Measurements from ENCODE around the gene RRAS2. TPM values are rescaled to one million over a fixed set of nuclear protein-coding genes. Genes with fewer than 3 reads are reported as not detected.

Gene RRAS2
- total RNA-seq, 4 donors from 2014 or later: 51.5 to 81.4 (median 66.8) TPM

- DNase-seq: no peak
- no peak for TF ChIP-seq POLR2A (IDR thresholded peaks at IDR 0.05)
- no peak for TF ChIP-seq CTCF (IDR thresholded peaks at IDR 0.05)
- Histone ChIP-seq H3K27me3 (no peaks in the 10 kb centered on the region), H3K27ac (no peak overlapping the region), H3K4me1 (no peaks in the 10 kb centered on the region), H3K4me3 (replicated peaks in 1 of 3) (no peak overlapping the region), H3K36me3 (no peaks in the 10 kb centered on the region), H3K9me3 (no peaks in the 10 kb centered on the region)
- WGBS, 2 donors: 89 to 99% methylated on average over 1 of the region's 1 CpG
- intact Hi-C loops (cut with DNase I): no loop called here
Measured at GRCh38 chr11:14342906-14343305, 16.1 kb downstream of the RRAS2 start.

GRCh38 chr11:14341968-14342367, 17.0 kb downstream of the RRAS2 start:
- Histone ChIP-seq H3K4me1 (no peaks in the 10 kb centered on the region), H3K4me3 (replicated peaks in 1 of 3) (no peak overlapping the region), H3K36me3 (no peaks in the 10 kb centered on the region), H3K9me3 (no peaks in the 10 kb centered on the region), H3K27ac (no peak overlapping the region), H3K27me3 (no peaks in the 10 kb centered on the region)
- no peak for DNase-seq
- no peak for TF ChIP-seq POLR2A (IDR thresholded peaks at IDR 0.05)
- no peak for TF ChIP-seq CTCF (IDR thresholded peaks at IDR 0.05)
- WGBS, 2 donors: 77 to 83% methylated on average over 3 of the region's 3 CpGs
- intact Hi-C loops (cut with DNase I): no loop called here

- Histone ChIP-seq H3K27me3 (no peaks in the 10 kb centered on the region), H3K27ac (no peak overlapping the region), H3K4me1 (no peaks in the 10 kb centered on the region), H3K4me3 (replicated peaks in 1 of 3) (no peak overlapping the region), H3K9me3 (no peaks in the 10 kb centered on the region), H3K36me3 (no peaks in the 10 kb centered on the region)
- intact Hi-C loops (cut with DNase I): no loop called here
- no peak for DNase-seq
- TF ChIP-seq CTCF (IDR thresholded peaks at IDR 0.05) (no peak), POLR2A (IDR thresholded peaks at IDR 0.05) (no peak)
- WGBS, 2 donors: 86% methylated on average over 2 of the region's 2 CpGs
Measured at GRCh38 chr11:14340721-14341120, 18.3 kb downstream of the RRAS2 start.

GRCh38 chr11:14339356-14339755, 19.6 kb downstream of the RRAS2 start:
- no peak overlapping the region for H3K4me3 ChIP-seq (replicated peaks in 1 of 3)
- no peaks in the 10 kb centered on the region for H3K36me3 ChIP-seq
- peaks cover 0 to 4% of the 10 kb centered on the region in 2 donors for H3K4me1 ChIP-seq
- no peaks in the 10 kb centered on the region for H3K9me3 ChIP-seq
- intact Hi-C loops (cut with DNase I): no loop called here
- H3K27me3 ChIP-seq: no peaks in the 10 kb centered on the region
- DNase-seq: no peak
- H3K27ac ChIP-seq: no peak overlapping the region
- WGBS, 2 donors: 92 to 95% methylated on average over 1 of the region's 1 CpG
- TF ChIP-seq POLR2A (IDR thresholded peaks at IDR 0.05) (no peak), CTCF (IDR thresholded peaks at IDR 0.05) (no peak)

GRCh38 chr11:14336507-14337503, 22.2 kb downstream of the RRAS2 start:
- TF ChIP-seq POLR2A (IDR thresholded peaks at IDR 0.05) (no peak), CTCF (IDR thresholded peaks at IDR 0.05) (no peak)
- Histone ChIP-seq H3K4me3 (replicated peaks in 1 of 3) (no peak overlapping the region), H3K27me3 (no peaks in the 10 kb centered on the region), H3K36me3 (no peaks in the 10 kb centered on the region), H3K9me3 (no peaks in the 10 kb centered on the region), H3K27ac (no peak overlapping the region), H3K4me1 (peaks cover 0 to 4% of the 10 kb centered on the region in 2 donors)
- intact Hi-C loops (cut with DNase I): no loop called here
- DNase-seq: no peak
- WGBS, 2 donors: 83 to 93% methylated on average over 2 of the region's 2 CpGs
